ENCODE measurements around the gene ERMAP. TPM values are rescaled to one million over a fixed set of nuclear protein-coding genes. Genes with fewer than 3 reads are reported as not detected.
"Not testable (repeated sequence)": the region's sequence is repeated elsewhere in the genome, so short reads cannot be mapped to it uniquely, and the experiment has no call there.

The ERMAP gene
- total RNA-seq, 1 donor, result 21.7 TPM

DNA sequence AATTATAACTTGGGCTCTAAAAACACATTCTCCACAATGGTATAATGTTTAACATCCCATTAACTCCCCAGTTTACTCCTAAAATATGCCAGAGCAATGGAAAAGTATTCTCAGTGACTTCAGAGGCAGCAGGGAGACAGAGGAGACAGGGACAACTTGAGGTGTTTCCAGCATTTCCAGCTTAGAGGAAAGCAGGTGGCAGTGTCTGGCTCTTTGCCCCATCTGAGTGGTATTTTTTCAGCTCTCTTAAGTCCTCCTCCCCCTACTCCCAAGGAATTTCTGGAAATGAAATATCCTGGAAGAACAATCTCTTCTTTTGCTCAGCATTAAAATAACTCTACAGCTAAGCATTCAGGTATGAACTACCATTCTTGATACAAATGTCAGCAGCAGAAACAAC, 10.8 kb upstream of the ERMAP start:
- H3K4me2 ChIP-seq (ENCODE audit: insufficient read depth, low read length), result no peak overlapping the region
- no peak overlapping the region for H3K27ac ChIP-seq (ENCODE audit: low read depth, low read length)
- no peaks in the 10 kb centered on the region for H4K20me1 ChIP-seq (ENCODE audit: insufficient read depth, low read length)
- no peak overlapping the region for H3K4me3 ChIP-seq (ENCODE audit: insufficient read depth, low read length)
- H3K9me3 ChIP-seq (ENCODE audit: low read depth, low read length), result no peaks in the 10 kb centered on the region
- DNase-seq (ENCODE audit: insufficient read length, low spot score, missing footprints), result no peak
- no peaks in the 10 kb centered on the region for H3K4me1 ChIP-seq (ENCODE audit: insufficient read depth, low read length)
- no peaks in the 10 kb centered on the region for H3K27me3 ChIP-seq (ENCODE audit: insufficient read depth, low read length)
- H3K36me3 ChIP-seq (ENCODE audit: insufficient read depth, low read length), result no peaks in the 10 kb centered on the region
- TF ChIP-seq, protein P1, sequence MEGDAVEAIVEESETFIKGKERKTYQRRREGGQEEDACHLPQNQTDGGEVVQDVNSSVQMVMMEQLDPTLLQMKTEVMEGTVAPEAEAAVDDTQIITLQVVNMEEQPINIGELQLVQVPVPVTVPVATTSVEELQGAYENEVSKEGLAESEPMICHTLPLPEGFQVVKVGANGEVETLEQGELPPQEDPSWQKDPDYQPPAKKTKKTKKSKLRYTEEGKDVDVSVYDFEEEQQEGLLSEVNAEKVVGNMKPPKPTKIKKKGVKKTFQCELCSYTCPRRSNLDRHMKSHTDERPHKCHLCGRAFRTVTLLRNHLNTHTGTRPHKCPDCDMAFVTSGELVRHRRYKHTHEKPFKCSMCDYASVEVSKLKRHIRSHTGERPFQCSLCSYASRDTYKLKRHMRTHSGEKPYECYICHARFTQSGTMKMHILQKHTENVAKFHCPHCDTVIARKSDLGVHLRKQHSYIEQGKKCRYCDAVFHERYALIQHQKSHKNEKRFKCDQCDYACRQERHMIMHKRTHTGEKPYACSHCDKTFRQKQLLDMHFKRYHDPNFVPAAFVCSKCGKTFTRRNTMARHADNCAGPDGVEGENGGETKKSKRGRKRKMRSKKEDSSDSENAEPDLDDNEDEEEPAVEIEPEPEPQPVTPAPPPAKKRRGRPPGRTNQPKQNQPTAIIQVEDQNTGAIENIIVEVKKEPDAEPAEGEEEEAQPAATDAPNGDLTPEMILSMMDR (IDR thresholded peaks at IDR 0.05; ENCODE audit: extremely low read depth, low read depth, low read length), result no peak
- H3K79me2 ChIP-seq (ENCODE audit: insufficient read depth, low read length), result no peaks in the 10 kb centered on the region
- no peak overlapping the region for H2AFZ ChIP-seq (ENCODE audit: low read length)

DNA sequence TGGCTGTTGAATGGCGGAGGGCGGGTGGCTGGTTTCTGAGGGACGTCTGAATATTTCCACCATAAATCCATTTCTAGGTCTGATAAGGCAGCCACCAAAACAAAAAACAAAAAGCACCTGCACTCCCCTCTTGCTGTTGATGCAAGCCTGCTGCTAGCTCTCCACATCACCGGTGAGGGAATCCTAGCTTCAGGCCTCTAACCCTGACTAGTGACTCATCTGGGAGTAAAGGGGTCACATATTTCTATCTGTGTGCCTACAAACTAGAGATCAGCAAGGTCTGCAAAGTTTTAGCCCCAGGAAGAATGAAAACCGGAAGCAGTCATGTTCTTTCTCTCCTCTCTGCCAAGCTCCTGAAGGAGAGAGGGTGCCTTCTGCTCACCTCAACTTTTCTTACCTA, 10.3 kb upstream of the ERMAP start:
- no peaks in the 10 kb centered on the region for H3K9me3 ChIP-seq (ENCODE audit: low read depth, low read length)
- no peaks in the 10 kb centered on the region for H3K27me3 ChIP-seq (ENCODE audit: insufficient read depth, low read length)
- no peak for DNase-seq (ENCODE audit: insufficient read length, low spot score, missing footprints)
- no peaks in the 10 kb centered on the region for H3K79me2 ChIP-seq (ENCODE audit: insufficient read depth, low read length)
- TF ChIP-seq, protein P1 (IDR thresholded peaks at IDR 0.05; ENCODE audit: extremely low read depth, low read depth, low read length), result no peak
- no peaks in the 10 kb centered on the region for H3K36me3 ChIP-seq (ENCODE audit: insufficient read depth, low read length)
- no peaks in the 10 kb centered on the region for H4K20me1 ChIP-seq (ENCODE audit: insufficient read depth, low read length)
- no peaks in the 10 kb centered on the region for H3K4me1 ChIP-seq (ENCODE audit: insufficient read depth, low read length)
- no peak overlapping the region for H3K4me2 ChIP-seq (ENCODE audit: insufficient read depth, low read length)
- H3K27ac ChIP-seq (ENCODE audit: low read depth, low read length), result no peak overlapping the region
- no peak overlapping the region for H3K4me3 ChIP-seq (ENCODE audit: insufficient read depth, low read length)
- no peak overlapping the region for H2AFZ ChIP-seq (ENCODE audit: low read length)

DNA sequence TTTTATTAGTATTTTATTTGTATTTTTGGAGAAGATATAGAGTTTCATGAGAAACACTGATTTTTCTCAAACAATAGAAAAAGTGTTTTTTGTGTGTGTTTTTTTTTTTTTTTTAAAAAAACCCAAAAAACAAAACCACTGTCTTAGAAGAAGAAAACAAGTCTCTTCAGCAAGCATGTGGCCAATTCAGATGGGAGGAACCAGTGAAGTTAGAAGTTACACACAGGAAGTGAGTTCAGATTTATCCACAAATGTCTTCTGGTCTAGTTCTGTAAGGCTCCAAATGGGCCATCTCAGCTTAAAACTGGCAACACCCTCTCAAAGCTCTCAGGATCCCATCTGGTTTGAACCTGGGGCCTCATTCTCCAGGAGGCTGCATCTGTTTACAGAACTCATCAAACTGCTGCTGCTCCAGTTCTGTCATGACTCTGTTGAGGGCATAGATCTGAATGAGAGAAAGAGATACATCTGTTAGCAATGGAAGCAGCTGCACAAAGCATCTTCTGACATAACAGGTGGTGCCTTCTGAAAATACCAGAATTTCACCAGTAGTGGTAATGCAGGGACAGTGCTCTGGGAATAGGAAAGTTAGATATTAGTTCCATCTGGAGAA, 9.8 kb upstream of the ERMAP start:
- TF ChIP-seq, protein P1 (IDR thresholded peaks at IDR 0.05; ENCODE audit: extremely low read depth, low read depth, low read length), result no peak
- H3K4me3 ChIP-seq (ENCODE audit: insufficient read depth, low read length), result no peak overlapping the region
- H3K27ac ChIP-seq (ENCODE audit: low read depth, low read length), result no peak overlapping the region

DNA sequence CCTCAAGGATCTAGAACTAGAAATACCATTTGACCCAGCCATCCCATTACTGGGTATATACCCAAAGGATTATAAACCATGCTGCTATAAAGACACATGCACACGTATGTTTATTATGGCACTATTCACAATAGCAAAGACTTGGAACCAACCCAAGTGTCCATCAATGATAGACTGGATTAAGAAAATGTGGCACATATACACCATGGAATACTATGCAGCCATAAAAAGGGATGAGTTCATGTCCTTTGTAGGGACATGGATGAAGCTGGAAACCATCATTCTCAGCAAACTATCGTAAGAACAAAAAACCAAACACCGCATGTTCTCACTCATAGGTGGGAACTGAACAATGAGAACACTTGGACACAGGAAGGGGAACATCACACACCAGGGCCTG, 2.1 kb upstream of the ERMAP start:
- not testable (repeated sequence) for H3K4me3 ChIP-seq (ENCODE audit: insufficient read depth, low read length); H4K20me1 ChIP-seq (ENCODE audit: insufficient read depth, low read length); H3K27me3 ChIP-seq (ENCODE audit: insufficient read depth, low read length); H3K36me3 ChIP-seq (ENCODE audit: insufficient read depth, low read length); H3K27ac ChIP-seq (ENCODE audit: low read depth, low read length); DNase-seq (ENCODE audit: insufficient read length, low spot score, missing footprints); H2AFZ ChIP-seq (ENCODE audit: low read length); H3K4me2 ChIP-seq (ENCODE audit: insufficient read depth, low read length); H3K9me3 ChIP-seq (ENCODE audit: low read depth, low read length)
- H3K4me1 ChIP-seq (ENCODE audit: insufficient read depth, low read length), result peaks cover 17% of the 10 kb centered on the region
- H3K79me2 ChIP-seq (ENCODE audit: insufficient read depth, low read length), result peaks cover 15% of the 10 kb centered on the region

More for the DNA sequence above, 9.8 kb upstream of the ERMAP start:
- Histone ChIP-seq H4K20me1 (ENCODE audit: insufficient read depth, low read length) (no peaks in the 10 kb centered on the region), H3K79me2 (ENCODE audit: insufficient read depth, low read length) (no peaks in the 10 kb centered on the region), H3K4me1 (ENCODE audit: insufficient read depth, low read length) (no peaks in the 10 kb centered on the region), H3K9me3 (ENCODE audit: low read depth, low read length) (no peaks in the 10 kb centered on the region), H3K36me3 (ENCODE audit: insufficient read depth, low read length) (no peaks in the 10 kb centered on the region), H2AFZ (ENCODE audit: low read length) (no peak overlapping the region), H3K4me2 (ENCODE audit: insufficient read depth, low read length) (no peak overlapping the region), H3K27me3 (ENCODE audit: insufficient read depth, low read length) (no peaks in the 10 kb centered on the region)
- DNase-seq (ENCODE audit: insufficient read length, low spot score, missing footprints), result no peak

All from osteoblast (primary cell).